KOPT-K1 (cell line): ENCODE results near the gene LMTK3.
A peak's percentile ranks its signal among the peaks of the same experiment; 100 is the strongest.

Source experiments
- H3K27ac ChIP-seq: fragments of 200-600 bp; sonication (generic); 2 replicates; pipeline ENCODE4 v1.5.1; 2016; ENCODE audit warnings: antibody characterized with exemption, mild to moderate bottlenecking, low read depth, low read length; ENCODE audit not compliant: poor library complexity, severe bottlenecking
- H3K36me3 ChIP-seq: fragments of 200-600 bp; sonication (generic); 2 replicates; pipeline ENCODE4 v1.5.1; 2017; ENCODE audit warnings: antibody characterized with exemption, mild to moderate bottlenecking, low read length, moderate library complexity; ENCODE audit not compliant: insufficient read depth
- H3K9me3 ChIP-seq: fragments of 200-600 bp; sonication (generic); 2 replicates; pipeline ENCODE4 v1.5.1; 2017; ENCODE audit warnings: antibody characterized with exemption, low read length, mild to moderate bottlenecking; ENCODE audit not compliant: insufficient read depth, poor library complexity, severe bottlenecking

The LMTK3 gene

DNA sequence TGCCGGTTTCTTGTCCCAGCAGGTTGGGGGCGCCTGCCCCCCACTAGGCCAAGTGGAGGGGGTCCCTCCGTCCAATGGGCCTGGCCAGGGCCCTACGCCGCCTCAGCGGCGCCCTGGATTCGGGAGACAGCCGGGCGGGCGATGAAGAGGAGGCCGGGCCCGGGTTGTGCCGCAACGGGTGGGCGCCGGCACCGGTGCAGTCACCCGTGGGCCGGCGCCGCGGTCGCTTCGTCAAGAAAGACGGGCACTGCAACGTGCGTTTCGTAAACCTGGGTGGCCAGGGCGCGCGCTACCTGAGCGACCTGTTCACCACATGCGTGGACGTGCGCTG, 50.0 kb downstream of the LMTK3 start:
- H3K27ac ChIP-seq: no peak overlapping the region
- peaks cover 61% of the 10 kb centered on the region for H3K36me3 ChIP-seq

DNA sequence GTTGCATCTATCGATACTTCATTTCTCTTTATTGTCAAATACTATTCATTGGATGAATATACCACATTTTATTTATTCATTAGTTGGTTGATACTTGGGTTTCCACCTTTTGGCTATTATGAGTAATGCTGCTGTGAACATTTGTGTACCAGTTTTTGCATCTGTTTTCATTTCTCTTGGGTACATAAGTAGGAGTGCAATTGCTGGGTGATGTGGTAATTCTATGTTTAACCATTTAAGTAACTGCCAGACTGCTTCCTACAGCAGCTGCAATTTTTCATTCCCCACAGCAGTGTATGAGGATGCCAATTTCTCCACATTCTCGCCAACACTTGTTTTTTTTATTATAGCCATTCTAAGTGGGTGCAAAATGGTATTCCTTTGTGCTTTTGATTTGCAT, 53.6 kb downstream of the LMTK3 start:
- Histone ChIP-seq H3K36me3 (peaks cover 85% of the 10 kb centered on the region), H3K27ac (no peak overlapping the region), H3K9me3 (no peaks in the 10 kb centered on the region)

More for the DNA sequence above, 50.0 kb downstream of the LMTK3 start:
- no peaks in the 10 kb centered on the region for H3K9me3 ChIP-seq

DNA sequence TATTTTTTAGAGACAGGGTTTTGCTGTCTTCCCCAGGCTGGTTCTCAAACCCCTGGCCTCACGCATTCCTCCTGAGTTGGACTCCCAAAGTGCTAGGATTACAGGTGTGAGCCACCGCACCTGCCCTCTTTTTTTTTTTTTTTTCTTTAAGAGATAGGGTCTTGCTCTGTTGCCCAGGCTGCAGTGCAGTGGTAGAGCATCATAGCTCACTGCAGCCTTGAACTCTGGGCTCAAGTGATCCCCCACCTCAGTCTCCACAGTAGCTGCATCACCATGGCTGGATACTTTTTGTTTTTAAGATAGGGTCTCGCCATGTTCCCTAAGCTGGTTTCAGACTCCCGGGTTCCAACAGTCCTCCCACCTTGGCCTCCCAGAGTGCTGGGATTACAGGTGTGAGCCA, 54.8 kb downstream of the LMTK3 start:
- Histone ChIP-seq H3K27ac (no peak overlapping the region), H3K9me3 (no peaks in the 10 kb centered on the region), H3K36me3 (peaks cover 85% of the 10 kb centered on the region)

DNA sequence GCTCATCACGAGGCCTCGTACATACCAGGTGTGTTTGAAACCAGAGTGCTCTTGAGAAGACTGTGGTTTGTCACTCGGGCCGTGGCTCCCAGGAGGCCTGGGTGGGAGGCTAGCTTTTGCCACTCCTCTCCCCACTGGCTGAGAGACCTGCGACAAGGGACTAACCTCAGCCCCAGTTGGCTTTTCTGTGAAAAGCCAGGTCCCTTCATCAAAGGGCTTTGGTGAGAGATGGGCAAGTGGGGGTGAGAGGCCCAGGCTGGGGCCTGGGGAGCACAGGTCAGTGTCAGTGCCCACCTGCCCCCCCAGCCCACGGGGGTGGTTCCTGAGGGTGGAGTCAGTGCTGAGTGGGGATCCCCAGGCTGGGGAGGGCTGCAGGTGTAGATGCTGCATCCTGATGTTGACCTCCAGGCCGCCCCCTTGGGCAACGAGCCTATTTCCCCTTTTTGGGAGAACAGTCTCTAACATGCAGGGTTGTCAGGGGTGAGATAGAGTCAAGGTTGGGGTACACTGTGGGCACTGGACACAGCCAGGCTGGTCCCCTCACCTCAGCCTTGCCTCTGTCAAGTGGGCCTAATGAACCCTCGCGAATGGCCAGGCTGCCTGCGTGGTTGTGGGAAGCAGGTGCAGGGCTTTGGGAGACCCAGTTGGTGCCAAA, 55.6 kb downstream of the LMTK3 start:
- Histone ChIP-seq H3K9me3 (no peaks in the 10 kb centered on the region), H3K27ac (no peak overlapping the region), H3K36me3 (peaks cover 85% of the 10 kb centered on the region)

DNA sequence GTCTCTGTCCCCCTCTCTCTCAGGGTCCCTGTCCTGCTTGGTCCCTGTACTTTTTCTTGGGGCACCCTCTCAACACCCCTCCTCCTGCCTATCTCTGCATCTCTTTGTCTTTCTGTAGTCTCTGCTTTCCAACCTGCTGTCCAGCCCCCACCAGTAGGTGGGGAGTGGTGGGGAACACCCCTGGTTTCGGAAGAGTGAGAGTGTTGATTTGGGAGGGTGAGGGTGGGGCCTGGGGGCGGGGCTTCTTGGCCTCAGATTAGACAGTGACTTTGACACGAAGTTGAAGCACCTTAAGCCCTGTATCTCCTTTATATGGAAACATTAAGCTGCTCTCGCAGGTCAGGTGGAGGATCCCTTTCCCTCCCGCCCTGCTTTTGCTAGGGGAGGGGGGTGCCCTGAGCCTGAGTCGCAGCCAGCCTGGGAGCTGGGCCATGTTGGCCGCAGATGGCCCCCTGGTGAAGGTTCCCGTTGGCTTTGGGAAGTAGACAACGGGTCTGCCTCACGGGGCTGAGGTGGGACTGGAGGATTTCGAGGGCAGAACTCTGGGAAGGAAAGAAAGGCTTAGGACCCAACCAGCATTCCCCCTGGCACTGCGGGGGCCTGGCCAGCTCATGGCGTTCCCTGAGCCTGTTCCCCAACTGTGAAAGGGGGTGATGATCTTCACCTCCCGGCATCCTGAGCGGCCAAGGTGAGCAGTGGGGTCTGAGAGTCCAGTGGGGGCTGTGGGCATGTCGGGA, 56.3 kb downstream of the LMTK3 start, which contains the start of gene KCNJ14:
Gene KCNJ14 (plus strand): TSS at position 404 of the 737 bp plus-strand sequence. CDS start 6,151 bp downstream, outside the sequence.
- no peak within 1 kb of the TSS for H3K27ac ChIP-seq
- H3K36me3 ChIP-seq: peaks cover 92% of the 10 kb centered on the region

DNA sequence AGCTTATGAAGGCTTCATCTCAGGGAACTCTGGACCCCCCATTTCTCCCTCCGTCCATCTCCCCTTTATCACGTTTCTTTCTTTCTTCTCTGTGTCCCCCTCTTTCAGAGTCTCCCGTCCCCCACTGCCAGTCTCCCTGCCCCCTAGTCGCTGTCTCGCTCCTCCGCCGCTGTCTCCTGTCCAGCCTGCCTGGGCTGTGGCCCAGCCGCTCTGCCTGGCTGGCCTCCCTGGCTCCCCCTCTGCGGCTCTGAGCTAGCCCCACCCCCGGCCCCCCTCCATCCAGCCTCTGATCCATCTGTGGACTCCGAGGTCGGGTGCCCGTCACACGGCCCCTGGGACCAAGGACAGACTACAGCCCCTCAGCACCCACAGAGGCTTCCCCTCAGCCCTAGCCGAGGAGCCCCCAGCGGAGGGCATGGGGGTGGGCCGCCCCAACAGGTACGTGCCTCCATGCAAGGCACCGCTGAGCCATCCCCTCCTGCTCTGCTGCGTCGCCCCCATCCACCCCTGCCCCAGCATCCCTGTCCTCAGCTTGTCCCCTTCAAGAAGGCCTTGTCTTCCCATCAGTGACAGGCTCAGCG, 57.4 kb downstream of the LMTK3 start:
- Histone ChIP-seq H3K9me3 (no peaks in the 10 kb centered on the region), H3K36me3 (peaks cover 95% of the 10 kb centered on the region), H3K27ac (no peak overlapping the region)

More for the DNA sequence above, 56.3 kb downstream of the LMTK3 start, which contains the start of gene KCNJ14:
- no peaks in the 10 kb centered on the region for H3K9me3 ChIP-seq

DNA sequence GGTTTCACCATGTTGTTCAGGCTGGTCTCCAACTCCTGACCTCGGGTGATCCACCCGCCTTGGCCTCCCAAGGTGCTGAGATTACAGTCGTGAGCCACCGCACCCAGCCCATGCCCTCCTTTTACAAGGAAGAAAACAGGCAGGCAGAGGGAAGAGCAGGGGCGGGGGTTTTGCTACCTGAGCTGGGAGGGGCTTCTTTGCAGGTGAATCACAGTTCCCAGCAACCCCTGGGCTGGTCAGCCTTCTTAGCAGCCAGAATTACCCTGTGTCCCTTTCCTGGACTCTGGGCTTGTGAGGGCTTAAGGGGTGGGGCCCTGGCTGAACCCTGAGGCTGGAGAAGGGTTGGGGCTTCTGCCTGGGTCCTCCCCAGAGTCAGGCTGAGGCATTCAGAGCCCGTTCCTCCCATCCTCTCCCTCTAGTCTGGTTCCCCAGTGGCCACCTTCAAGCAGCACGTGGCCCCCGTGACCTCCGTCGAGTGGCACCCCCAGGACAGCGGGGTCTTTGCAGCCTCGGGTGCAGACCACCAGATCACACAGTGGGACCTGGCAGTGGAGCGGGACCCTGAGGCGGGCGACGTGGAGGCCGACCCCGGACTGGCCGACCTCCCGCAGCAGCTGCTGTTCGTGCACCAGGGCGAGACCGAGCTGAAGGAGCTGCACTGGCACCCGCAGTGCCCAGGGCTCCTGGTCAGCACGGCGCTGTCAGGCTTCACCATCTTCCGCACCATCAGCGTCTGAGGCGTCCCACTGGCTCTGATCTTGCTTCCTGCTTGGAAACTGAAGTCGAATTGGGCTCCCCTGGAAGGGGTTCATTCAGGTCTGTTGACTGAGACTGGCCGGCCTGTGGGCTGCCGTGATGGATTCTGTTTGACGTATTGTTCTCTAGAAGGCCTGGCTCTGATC, 59.1 kb downstream of the LMTK3 start:
- Histone ChIP-seq H3K36me3 (peaks cover 100% of the 10 kb centered on the region), H3K27ac (no peak overlapping the region)

DNA sequence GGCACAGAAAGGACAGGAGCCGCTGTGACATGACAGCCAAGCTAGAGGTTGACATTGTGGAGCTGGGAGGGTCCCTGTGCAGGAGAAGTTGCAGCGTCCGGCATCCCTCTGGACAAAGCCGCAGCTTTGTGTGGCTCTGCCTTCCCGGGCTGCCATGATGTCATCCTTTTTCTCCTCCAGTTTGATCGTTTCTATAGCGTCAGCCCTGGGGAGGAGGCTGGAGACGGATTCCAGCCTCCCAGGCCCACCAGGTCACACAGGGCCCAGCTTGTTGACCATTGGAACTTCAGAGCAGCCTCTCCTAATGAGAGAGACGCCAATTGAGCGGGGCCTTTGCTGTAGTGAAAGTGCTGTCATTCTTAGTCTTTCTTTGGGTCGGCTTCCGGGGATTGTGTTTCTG, 60.0 kb downstream of the LMTK3 start:
- H3K9me3 ChIP-seq: no peaks in the 10 kb centered on the region
- H3K36me3 ChIP-seq: peaks cover 96% of the 10 kb centered on the region
- no peak overlapping the region for H3K27ac ChIP-seq

More for the DNA sequence above, 59.1 kb downstream of the LMTK3 start:
- H3K9me3 ChIP-seq: no peaks in the 10 kb centered on the region

DNA sequence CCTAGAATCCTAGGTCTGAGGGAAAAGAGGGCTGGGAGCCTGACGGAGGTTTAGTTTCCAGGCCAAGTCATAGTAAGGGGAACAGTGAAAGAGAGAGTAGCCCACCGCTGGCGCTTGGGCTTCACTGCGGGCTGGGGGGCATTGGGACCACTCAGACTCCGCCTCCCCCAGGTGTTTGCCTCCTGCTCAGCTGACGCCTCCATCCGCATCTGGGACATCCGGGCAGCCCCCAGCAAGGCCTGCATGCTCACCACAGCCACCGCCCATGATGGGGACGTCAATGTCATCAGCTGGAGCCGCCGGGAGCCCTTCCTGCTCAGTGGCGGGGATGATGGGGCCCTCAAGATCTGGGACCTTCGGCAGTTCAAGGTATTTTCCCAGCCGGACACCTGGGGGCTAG, 60.8 kb downstream of the LMTK3 start:
- Histone ChIP-seq H3K27ac (no peak overlapping the region), H3K9me3 (no peaks in the 10 kb centered on the region), H3K36me3 (peaks cover 89% of the 10 kb centered on the region)

DNA sequence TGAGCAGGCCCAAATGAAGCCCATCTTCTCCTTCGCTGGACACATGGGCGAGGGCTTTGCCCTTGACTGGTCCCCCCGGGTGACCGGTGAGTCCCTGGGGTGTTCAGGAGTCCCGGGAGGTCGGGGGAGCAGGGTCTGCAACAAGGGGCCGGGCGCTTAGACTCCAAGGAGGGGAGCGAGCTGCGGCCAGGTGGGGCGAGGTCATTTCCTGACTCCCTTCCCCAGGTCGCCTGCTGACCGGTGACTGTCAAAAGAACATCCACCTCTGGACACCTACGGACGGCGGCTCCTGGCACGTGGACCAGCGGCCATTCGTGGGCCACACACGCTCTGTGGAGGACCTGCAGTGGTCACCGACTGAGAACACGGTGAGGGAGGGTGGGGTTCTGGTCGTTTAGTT, 61.2 kb downstream of the LMTK3 start:
- no peak overlapping the region for H3K27ac ChIP-seq
- no peaks in the 10 kb centered on the region for H3K9me3 ChIP-seq
- peaks cover 84% of the 10 kb centered on the region for H3K36me3 ChIP-seq

DNA sequence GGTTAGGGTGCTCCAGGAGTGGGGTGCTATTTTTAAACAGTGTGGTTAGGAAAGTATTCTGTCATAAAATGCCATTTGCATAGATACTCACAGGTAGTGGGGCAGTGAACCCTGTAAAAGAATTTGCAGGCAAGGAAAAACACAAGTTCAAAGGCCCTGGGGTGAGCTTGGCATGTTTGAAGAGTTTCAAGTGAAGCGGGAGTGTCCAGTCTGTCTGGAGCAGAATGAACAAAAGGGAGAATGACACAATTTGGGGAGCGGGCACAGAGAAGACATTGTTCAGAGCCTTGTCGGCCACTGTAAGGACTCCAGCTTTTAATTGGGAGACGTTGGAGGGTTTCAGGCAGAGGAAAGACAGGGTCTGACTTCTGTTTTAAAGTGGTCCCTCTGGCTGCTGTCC, 63.1 kb downstream of the LMTK3 start:
- H3K9me3 ChIP-seq: no peaks in the 10 kb centered on the region
- H3K27ac ChIP-seq: no peak overlapping the region
- peaks cover 66% of the 10 kb centered on the region for H3K36me3 ChIP-seq

DNA sequence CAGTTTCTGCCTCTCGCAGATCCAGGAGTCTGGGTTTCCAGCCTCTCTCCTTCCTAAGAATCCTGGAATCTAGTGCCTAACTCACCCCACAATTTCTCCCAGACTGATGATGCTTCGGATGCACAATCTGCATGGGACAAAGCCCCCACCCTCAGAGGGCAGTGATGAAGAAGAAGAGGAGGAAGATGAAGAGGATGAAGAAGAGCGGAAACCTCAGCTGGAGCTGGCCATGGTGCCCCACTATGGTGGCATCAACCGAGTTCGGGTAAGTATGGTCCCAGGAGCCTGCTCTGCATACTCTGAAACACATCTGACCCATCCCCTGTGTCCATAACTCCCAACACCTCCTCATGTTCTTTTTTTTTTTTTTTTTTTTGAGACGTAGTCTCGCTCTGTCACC, 65.1 kb downstream of the LMTK3 start:
- Histone ChIP-seq H3K9me3 (no peaks in the 10 kb centered on the region), H3K36me3 (peaks cover 46% of the 10 kb centered on the region), H3K27ac (peak overlapping the region; percentile 66)

DNA sequence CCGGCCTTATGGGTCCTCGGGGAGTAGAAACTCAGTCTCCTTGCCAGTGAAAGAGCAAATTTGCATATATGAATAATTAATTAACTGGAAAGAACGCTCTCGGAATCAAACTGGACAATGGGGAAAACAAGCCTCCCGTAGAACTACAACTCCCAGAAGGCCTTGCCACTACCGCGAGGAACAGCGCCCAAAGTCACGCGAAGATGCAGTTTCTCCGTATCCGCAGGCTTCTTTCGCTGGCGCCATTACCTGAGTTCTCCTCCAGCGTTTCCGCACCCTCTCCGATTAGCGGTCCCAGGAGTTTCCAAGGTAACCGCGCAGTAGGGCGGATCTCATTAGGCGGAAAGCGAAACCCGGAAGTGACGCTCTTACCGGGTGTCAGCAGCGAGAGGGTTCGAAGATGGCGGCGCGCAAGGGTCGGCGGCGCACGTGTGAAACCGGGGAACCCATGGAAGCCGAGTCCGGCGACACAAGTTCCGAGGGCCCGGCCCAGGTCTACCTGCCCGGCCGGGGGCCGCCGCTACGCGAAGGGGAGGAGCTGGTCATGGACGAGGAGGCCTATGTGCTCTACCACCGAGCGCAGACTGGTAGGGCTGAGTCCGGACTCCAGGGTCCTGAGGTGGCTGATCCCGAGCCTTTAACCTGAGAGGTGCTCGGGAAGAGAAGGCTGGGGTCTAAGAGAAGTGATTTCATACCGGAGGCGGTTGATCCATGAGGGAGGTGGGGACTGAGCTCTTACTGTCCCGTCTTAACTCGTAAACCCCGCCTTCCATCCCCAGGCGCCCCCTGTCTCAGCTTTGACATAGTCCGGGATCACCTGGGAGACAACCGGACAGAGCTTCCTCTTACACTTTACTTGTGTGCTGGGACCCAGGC, 65.8 kb downstream of the LMTK3 start, which contains the start of gene GRWD1:
Gene GRWD1 (plus strand): TSS at position 378 of the 876 bp plus-strand sequence. CDS start 23 bp downstream, at position 401.
- Histone ChIP-seq H3K9me3 (no peaks in the 10 kb centered on the region), H3K27ac (peak within 1 kb of the TSS; percentile 66), H3K36me3 (peaks cover 38% of the 10 kb centered on the region)

DNA sequence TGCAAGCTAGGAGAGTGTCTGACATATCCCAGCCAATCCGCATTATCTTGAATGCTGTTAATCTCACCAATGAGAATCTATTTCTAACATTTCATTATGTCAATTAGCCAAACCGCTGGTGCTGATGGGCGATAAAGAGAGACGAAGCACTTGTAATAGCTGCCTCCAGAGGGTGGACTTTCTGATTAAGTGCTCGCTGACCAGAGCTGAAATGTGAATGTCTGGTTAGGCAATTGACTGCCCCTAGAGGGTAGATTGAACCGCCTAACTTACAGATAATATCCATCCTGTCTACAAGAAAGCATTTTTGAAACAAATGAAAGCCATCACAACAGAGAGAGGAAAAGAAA, 66.4 kb downstream of the LMTK3 start:
- H3K36me3 ChIP-seq: peaks cover 32% of the 10 kb centered on the region
- H3K9me3 ChIP-seq: no peaks in the 10 kb centered on the region
- H3K27ac ChIP-seq: peak overlapping the region; percentile 66
